Ramos (cell line): ENCODE results near the gene PTRHD1.
"Not testable (repeated sequence)": the region's sequence is repeated elsewhere in the genome, so short reads cannot be mapped to it uniquely, and the experiment has no call there.

ENCODE experiments used
- in situ Hi-C: fragments of 300-500 bp; cut with MboI; formaldehyde crosslinking; loops from one replicate; pipeline ENCODE4 v1.14.3; 2022; ENCODE audit warnings: low sequenced_read_pairs; ENCODE audit not compliant: unreplicated experiment

The PTRHD1 gene

DNA sequence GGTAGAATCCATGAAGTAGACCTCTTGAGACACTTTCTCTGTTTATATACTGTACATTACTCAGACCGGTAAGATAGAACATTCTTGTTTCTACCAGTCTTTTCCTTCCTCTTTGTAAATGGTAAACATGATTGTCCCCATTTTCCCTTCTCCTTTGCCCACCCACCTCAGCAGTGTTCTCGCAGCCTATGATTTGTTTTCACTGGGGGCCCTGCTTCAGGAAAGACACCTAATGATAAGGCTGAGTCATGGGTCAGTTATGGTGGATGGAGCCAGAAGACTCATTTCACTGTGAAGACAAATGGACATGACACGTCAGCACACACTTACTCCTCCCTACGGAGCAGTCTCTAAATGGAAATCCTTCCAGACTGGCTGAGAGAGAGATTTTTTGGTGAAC is 23.7 kb upstream of the PTRHD1 start:
- in situ Hi-C loops, result no loop called here

DNA sequence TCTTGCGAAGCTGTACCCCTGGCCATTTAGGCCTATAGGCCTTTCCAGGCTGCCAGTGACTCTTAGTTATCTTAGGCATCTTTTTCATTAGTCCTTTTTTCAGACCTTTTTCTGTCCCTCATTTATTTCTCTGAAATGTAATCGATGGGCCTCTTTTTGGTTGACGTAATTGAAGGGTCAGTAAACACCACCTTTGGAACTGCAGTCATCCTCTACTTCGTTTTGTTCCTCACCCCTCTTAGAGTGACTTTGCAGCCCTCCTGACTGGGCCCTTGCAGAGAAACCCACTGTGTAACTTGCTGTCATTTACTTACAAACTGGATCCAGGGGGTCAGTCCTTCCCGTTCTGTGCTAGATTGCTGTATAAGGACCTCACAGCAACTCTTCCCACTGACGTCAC is 23.2 kb upstream of the PTRHD1 start:
- in situ Hi-C loops, result no loop called here

DNA sequence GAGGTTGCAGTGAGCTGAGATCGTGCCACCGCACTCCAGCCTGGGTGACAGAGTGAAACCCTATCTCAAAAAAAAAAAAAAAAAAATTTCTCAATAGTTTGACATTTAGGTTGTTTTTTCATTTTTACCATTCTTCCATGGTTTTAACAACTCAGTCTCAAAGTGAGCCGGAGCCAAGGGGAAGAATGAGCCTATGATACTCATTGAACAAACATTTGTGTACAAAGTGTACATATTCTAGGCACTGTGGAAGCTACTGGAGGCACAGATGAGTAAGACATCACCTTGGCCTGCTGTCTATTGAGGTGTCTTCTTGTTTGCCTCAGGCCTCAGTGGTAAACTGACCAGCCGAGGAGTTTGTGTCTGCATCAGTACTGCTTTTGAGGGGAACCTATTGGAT is 22.0 kb upstream of the PTRHD1 start:
- in situ Hi-C loops, result no loop called here

DNA sequence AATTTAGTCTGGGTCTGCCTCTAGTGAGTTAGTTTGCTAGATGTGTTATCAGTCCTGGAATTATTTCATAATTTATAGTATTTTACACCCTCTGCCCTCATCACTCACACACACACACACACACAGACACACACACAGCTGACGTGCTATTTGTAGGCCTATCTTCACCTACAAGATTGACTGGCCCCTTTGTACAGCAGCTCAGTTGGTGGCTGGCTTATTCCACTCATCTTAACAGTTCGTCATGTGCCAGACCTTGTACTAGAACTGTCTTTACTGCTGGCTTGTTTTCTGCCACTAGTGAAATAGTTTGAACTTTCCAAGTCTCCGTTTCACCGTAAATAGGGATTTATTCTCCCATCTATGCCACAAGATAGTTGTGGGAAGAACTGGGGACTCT is 21.3 kb upstream of the PTRHD1 start:
- in situ Hi-C loops, result no loop called here

DNA sequence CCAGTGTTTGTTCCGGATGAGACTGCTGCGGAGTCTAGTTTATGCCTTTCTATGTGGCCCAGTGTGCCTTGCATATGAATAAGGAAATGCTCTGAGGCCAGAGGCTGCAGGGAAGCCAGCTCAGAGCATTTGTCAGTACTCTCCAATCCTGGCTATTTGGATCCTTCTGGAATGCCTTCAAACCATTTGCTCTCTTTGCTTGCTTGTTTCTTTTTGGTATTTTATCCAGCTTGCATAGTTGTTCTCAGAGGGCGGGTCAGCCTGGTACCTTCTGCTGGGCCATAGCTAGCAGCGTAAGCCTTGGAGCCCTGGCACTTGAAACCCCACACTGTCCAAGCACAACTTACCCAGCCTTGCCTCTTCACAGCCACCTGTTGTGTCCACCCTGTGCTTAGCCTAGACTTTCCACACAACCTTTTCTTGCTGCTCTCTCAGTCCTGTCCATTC is 20.5 kb upstream of the PTRHD1 start:
- in situ Hi-C loops, result no loop called here

DNA sequence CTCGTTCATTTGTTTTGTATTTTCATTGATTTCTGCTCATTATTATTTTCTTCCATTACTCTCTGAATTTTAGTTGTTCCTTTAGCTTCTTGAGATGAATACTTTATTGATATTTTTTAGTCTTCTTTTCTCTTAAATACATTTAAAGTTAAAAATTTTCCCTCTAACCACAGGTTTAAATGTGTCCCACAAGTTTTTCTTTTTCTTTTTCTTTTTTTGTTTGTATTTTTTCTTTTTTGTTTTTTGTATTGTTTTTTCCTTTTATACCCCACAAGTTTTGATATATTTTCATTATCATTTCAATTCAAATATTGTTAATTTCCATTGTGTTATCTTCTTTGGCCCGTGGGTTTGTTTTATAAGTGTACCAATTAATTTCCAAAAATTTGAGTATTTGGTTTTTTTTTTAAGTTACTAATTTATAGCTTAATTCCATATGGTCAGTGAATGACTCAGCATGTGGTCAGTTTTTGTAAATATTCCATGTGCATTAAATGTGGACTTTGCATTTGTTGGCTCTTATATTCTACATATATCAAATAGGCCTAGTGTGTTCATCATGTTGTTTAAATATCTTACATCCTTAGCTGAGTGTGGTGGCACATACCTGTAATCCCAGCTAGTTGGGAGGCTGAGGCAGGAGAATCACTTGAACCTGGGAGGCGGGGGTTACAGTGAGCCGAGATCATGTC is 16.3 kb upstream of the PTRHD1 start:
- in situ Hi-C loops, result no loop called here

DNA sequence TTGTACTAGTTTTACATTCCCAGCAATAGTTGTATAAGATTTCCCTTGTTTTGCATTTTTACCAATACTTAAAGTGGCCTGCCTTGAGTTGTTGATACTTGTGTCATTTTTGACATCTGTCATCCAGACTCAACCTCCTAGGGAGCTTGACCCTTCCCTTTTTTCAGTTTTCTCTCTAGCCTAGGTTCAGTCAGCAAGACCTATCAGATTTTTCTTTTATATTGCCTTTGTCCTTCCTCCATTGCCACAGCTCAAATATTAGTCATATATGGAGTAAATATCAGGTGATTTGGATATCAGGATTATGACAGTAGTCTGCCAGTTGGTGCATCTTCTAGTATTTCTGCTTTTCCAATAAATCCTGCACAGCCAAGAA is 13.5 kb upstream of the PTRHD1 start:
- in situ Hi-C loops, result no loop called here

DNA sequence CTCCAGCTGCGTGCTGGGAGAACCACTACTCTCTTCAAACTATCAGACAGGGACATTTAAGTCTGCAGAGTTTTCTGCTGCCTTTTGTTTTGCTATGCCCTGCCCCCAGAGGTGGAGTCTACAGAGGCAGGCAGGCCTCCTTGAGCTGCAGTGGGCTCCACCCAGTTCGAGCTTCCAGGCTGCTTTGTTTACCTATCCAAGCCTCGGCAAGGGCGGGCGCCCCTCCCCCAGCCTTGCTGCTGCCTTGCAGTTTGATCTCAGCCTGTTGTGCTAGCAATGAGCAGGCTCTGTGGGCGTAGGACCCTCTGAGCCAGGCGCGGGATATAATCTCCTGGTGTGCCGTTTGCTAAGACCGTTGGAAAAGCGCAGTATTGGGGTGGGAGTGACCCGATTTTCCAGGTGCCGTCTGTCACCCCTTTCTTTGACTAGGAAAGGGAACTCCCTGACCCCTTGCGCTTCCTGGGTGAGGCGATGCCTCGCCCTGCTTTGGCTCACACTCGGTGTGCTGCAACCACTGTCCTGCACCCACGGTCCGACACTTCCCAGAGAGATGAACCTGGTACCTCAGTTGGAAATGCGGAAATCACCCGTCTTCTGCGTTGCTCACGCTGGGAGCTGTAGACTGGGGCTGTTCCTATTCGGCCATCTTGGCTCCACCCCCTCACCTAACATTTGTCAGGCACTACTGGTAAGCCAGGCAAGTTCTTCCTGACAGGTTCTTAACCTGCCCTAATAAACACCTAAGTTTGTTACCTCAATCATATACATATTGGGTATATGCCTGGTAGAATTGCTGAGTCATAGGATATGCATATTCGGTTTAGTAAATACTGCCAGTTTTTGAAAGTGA is 12.8 kb upstream of the PTRHD1 start:
- in situ Hi-C loops, result not testable (repeated sequence)

DNA sequence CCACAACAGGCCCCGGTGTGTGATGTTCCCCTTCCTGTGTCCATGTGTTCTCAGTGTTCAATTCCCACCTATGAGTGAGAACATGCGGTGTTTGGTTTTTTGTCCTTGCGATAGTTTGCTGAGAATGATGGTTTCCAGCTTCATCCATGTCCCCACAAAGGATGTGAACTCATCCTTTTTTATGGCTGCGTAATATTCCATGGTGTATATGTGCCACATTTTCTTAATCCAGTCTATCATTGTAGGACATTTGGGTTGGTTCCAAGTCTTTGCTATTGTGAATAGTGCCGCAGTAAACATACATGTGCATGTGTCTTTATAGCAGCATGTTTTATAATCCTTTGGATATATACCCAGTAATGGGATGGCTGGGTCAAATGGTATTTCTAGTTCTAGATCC is 7.3 kb upstream of the PTRHD1 start:
- in situ Hi-C loops, result not testable (repeated sequence)

DNA sequence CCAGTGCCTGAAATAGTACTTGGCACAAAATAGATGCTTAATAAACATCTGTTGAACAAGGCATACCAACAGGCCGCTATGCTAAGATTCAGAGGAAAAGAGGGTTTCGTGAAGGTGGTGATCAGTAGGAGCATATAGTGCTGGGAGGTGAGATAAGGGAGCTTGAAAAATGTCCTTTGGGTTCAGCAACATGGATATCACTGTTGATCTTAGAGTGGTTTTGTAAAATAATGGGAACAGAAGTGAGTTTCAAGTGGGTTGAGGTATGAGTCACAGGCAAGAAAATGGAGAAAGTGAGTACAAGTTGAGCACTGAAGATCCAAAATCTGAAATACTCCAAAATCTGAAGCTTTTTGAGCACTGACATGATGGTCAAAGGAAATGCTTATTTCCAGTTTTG is 4.5 kb upstream of the PTRHD1 start:
- in situ Hi-C loops, result no loop called here

DNA sequence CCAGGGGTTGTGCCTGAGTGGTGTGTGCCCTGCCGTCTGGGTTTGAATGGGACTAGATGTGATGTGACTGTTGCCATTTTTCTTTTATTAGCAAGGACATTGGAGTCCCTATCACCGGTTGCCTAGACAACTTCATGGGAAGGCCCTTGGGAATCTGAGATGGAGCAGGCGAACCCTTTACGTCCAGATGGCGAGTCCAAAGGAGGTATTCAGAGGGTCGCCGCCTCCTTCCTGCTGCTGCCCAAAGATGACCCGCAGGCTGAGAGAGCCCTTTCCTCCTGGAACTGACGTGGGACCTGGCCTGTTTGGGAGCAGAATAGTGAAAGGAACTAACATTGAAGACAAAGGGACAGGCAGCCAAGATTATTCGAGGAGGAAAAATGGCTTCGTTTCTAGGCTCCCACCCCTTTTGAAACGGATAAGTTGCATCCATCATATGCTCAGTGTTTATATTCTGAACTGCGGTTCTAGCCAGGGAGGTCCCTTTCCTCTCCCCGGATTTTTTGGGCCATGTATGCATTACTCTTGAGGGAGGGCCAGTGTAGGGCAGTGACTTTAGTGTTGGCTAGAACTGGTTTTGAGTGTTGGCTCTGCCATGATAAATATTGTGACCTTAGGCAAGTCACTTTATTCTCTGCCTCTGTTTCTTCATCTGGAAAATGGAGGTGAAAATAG is 707 bp upstream of the PTRHD1 start:
- in situ Hi-C loops, result no loop called here

DNA sequence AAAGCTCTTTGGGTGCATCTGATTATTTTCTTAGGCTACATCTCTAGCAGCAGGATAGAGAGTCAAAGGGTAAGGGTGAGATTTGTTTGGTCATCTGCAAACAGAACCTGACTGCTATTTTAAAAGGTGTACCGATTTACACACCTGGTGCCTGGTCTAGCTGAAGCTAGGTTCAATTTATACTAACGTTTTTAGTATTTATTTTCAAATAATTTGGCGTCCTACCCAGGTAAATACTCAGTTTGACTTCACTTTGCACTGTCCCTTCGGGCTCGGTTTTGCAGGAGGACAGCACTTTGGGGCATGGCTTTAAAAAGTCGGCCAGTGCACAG is 683 bp downstream of the PTRHD1 start:
- in situ Hi-C loops, result no loop called here

DNA sequence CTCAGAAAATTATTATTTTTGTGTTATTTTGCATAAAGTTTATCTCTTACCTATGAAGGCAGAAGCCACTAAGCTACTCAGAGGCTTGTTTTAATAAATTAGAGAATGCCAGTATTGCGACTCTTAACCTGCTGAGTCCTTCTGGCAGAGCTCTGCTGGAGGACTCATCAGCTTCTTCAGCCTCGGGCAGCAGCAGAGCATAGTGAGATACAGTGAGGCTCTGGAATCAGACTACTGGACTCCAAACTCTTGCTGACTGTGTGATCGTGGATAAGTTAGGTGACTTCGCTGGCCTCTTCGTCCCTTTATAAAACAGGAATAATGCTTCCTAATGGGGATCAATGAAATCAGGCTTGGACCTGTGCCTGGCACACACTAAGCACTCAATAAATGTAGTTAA is 1.7 kb downstream of the PTRHD1 start:
- in situ Hi-C loops, result no loop called here

DNA sequence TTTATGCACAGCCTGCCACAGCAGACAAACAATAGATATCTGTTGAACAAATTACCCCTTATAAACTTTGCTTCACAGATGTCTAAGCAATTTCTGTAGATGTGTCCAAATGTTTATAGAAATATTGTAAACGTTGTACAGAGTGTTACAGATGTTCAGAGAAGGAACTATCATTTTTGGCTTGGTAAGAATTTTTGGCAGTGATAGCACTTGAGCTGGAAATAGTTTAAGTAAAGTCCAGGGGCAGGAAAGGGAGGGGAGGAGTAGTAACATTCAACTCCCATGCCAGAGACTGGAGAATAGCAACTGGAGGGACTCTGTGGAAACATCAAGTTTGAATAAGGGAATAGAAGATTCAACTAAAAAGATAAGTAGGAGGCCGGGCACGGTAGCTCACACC is 4.4 kb downstream of the PTRHD1 start:
- in situ Hi-C loops, result no loop called here

DNA sequence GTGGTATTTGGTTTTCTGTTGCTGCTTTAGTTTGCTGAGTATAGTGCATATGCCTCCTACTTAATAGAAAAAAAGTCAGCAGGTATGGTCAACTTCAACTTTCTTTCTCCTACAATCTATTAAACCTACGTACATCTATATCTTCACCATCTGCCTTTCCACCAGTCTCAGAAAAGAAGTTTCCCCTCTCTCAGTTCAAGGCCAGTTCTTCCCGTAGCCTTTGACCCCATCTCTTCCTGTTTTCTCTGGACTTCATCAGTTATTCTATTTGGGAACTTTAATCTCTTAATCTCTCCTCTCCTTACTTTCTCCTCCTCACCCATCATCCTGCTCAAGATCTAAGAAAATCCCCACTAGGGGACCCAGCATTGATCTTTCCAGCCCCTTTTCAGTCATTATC is 5.7 kb downstream of the PTRHD1 start:
- in situ Hi-C loops, result no loop called here

DNA sequence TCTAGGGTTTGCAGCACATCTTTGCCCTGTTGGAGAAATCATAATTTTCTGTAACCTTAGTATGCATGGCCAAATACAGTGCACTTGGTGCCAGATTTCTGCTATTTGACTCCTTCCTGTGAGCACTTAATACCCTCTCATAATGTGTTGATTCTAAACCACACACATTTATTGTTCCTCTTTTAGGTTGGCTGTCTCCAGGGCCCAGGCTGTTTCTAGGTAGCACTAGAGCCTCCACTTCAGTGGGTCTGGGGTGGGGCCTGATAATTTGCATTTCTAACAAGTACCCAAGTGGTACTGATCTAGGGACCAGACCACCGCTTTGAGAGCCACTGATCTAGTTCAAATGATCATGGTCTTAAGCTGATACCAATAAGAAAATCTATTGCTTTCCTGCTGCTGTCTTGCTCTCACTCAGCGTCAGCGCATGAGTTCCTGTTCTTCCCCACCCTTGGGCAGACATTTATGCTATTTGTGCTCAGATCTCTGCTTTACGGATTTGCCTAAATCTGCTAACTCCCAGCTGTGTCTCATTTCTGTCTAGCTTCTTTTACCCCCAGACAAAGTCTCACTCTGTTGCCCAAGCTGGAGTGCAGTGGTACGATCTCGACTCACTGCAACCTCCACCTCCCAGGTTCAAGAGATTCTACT is 7.4 kb downstream of the PTRHD1 start:
- in situ Hi-C loops, result no loop called here

DNA sequence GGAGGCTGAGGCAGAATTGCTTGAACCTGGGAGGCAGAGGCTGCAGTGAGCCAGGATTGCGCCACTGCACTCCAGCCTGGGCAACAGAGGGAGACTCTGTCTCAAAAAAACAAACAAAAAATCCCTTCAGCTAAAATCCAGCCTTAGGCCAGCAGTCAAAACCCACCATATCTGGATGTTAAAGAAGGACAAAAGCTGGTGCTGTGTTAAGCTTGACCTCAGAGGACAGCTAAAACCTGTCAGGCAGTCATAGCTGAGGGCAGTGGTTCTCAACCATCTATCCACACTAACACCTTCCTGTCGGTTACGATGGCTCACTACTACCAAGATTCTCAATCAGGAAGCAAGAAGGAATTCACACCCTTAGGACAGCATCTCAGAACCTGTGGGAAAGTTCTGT is 9.6 kb downstream of the PTRHD1 start:
- in situ Hi-C loops, result no loop called here

DNA sequence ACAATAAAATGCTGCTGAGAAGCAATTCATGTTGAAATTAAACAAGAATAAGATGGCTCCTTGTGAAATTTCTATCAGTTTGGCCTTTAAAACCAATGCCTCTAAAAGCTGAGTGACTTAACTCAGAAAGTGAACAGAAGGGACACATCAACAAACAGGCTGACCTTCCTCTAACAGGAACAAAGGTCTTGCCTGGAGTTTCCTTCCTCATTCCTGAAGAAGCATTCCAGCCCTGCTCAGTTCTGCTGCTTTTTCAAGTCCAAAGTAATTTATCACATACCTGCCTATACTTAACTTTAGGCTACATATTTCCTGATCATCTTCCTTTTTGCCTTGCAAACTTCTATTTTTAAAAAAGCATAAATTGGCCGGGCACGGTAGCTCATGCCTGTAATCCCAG is 14.1 kb downstream of the PTRHD1 start:
- in situ Hi-C loops, result no loop called here

DNA sequence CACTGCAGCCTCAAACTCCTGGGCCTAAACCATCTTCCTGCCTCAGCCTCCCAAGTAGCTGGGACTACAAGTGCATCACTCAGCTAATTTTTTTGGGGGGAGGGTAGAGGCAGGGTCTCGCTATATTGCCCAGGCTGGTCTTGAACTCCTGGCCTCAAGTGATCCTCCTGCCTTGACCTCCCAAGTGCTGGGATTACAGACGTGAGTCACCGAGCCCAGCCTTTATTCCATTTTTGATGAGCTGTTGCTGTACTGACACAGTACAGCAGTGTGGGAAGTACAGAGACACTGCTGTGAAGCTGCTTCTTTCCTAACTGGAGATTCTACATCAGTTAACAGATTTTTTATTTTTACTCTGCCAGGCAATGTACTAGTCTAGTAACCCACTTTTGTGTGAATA is 18.8 kb downstream of the PTRHD1 start:
- in situ Hi-C loops, result no loop called here

DNA sequence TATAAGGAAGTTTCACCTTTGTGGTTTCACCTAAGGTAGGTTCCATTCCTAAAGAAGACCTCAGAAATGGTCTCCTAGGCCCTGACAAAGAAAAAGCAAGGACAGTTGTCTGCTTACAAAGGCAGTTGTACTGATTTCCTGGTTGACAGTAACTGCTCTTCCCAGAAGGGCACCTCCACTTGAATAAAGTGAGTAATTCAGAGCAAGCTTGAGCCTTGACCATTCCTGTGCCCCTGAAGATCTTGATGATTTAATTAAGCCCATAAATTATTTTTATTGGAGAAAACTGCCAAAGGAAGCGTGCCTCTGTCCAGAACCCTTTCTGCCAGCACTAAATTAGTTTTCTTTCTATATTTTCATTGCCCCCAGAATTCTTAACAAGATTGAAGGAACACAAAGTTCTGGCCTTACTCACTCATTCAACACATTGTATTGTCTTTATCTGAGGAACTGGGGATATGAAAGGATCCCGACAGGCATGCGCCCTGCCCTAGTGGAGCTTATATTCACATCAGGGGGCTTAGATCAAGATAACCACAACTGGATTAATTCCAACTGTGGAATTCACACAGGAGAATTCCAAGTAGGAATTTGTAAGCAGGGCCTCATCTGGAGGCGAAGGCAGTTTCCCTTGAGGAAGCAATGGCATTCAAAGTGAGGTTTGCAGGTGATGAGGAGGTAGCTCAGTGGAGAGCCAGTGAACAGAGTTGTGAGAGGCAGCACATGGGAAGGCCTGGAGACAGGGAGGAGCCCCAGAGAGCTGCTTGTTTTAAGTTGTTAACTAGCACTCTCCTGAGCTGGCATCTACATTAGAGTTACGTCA is 21.2 kb downstream of the PTRHD1 start:
- in situ Hi-C loops, result no loop called here
